Activated CD4-positive, alpha-beta T cell treated with anti-CD3 and anti-CD28 coated beads for 36 hours (primary cell): ENCODE data around the gene TMEM94. TPM values are rescaled to one million over a fixed set of nuclear protein-coding genes. Genes with fewer than 3 reads are reported as not detected.

ENCODE experiments used
- ATAC-seq: fragments of 200-7000 bp; cut with Tn5 transposase; one replicate; pipeline ENCODE4 v1.10.0; 2021; ENCODE audit warnings: mild to moderate bottlenecking, moderate library complexity
- CTCF ChIA-PET: fragments of 350-600 bp; sonication (Branson Sonifier 250); formaldehyde crosslinking; loops from one replicate; lab custom pipeline; 2021; ENCODE audit warnings: antibody characterized with exemption; lab: Charles Lee
- POLR2A ChIA-PET: fragments of 350-600 bp; sonication (Branson Sonifier 250); formaldehyde crosslinking; loops from one replicate; lab custom pipeline; 2021; ENCODE audit warnings: antibody characterized with exemption, inconsistent platforms; lab: Charles Lee
- DNase-seq: peaks from one replicate; pipeline ENCODE4 v3.0.0-alpha.2; 2020
- H3K27ac Mint-ChIP-seq: one replicate; pipeline ENCODE4 v1.8.0; 2021; ENCODE audit warnings: mixed read lengths
- H3K27me3 Mint-ChIP-seq: one replicate; pipeline ENCODE4 v1.8.0; 2021; ENCODE audit warnings: mixed read lengths
- H3K36me3 Mint-ChIP-seq: one replicate; pipeline ENCODE4 v1.8.0; 2021; ENCODE audit warnings: low read depth, mixed read lengths
- H3K4me1 Mint-ChIP-seq: one replicate; pipeline ENCODE4 v1.8.0; 2021; ENCODE audit warnings: mixed read lengths
- H3K4me3 Mint-ChIP-seq: one replicate; pipeline ENCODE4 v1.8.0; 2021; ENCODE audit warnings: mild to moderate bottlenecking, moderate library complexity, mixed read lengths
- H3K9me3 Mint-ChIP-seq: one replicate; pipeline ENCODE4 v1.8.0; 2021; ENCODE audit warnings: low read depth, mixed read lengths
- intact Hi-C, 2 experiments: fragments of 100-400 bp; cut with DNase I in 1 of 2; cut with micrococcal nuclease in 1 of 2; formaldehyde crosslinking; loops; one replicate each; pipeline versions ENCODE4 v1.14.2 to v1.15.1; 2022 to 2024; cut with DNase I, micrococcal nuclease
- total RNA-seq, 2 experiments: library from RNA; stranded (reverse); gene quantifications; one replicate each; pipeline ENCODE4 v1.2.3, GENCODE V29; 2021

Gene TMEM94
- total RNA-seq, 2 experiments from 2014 or later: 51.4 to 62.5 TPM

- no peak for ATAC-seq
- Mint-ChIP-seq H3K4me1 (peaks cover 9% of the 10 kb centered on the region), H3K4me3 (no peak overlapping the region), H3K27me3 (no peaks in the 10 kb centered on the region), H3K36me3 (no peaks in the 10 kb centered on the region), H3K27ac (no peak overlapping the region), H3K9me3 (no peaks in the 10 kb centered on the region)
- CTCF ChIA-PET: interaction anchor here (0.6 to 1.3 kb wide), 2 partner anchors 36 to 667 kb away, joined by 3 to 4 read pairs; no protein-coding TSS in a partner anchor
- POLR2A ChIA-PET: no interaction called here
- intact Hi-C loops: loop anchor here in 1 of 2 experiments (5.0 kb wide), 1 partner anchor 36 kb away; no protein-coding TSS in a partner anchor
- DNase-seq: no peak
These were observed 7.2 kb downstream of the TMEM94 start for GRCh38 chr17:75463603-75464002.

- Mint-ChIP-seq H3K4me3 (no peak overlapping the region), H3K27me3 (no peaks in the 10 kb centered on the region), H3K36me3 (no peaks in the 10 kb centered on the region), H3K9me3 (no peaks in the 10 kb centered on the region), H3K4me1 (peaks cover 2% of the 10 kb centered on the region), H3K27ac (no peak overlapping the region)
- no peak for ATAC-seq
- CTCF ChIA-PET: interaction anchor here (0.8 kb wide), 1 partner anchor 9 kb away, joined by 3 read pairs; the partner anchor contains the start of gene TMEM94
- no peak for DNase-seq
- intact Hi-C loops: no loop called here
- POLR2A ChIA-PET: no interaction called here
These were observed 8.6 kb downstream of the TMEM94 start for GRCh38 chr17:75465039-75465438.

GRCh38 chr17:75468291-75468754 is 11.9 kb downstream of the TMEM94 start:
- ATAC-seq (no peak), DNase-seq (no peak)
- no peak overlapping the region for H3K27ac Mint-ChIP-seq
- intact Hi-C loops: no loop called here
- H3K9me3 Mint-ChIP-seq: no peaks in the 10 kb centered on the region
- no peak overlapping the region for H3K4me3 Mint-ChIP-seq
- POLR2A ChIA-PET: no interaction called here
- peaks cover 15% of the 10 kb centered on the region for H3K36me3 Mint-ChIP-seq
- no peaks in the 10 kb centered on the region for H3K4me1 Mint-ChIP-seq
- H3K27me3 Mint-ChIP-seq: no peaks in the 10 kb centered on the region
- CTCF ChIA-PET: interaction anchor here (0.8 kb wide), 1 partner anchor 67 kb away, joined by 4 read pairs; no protein-coding TSS in a partner anchor

GRCh38 chr17:75468779-75469373 is 12.4 kb downstream of the TMEM94 start:
- POLR2A ChIA-PET: no interaction called here
- H3K36me3 Mint-ChIP-seq: peaks cover 15% of the 10 kb centered on the region
- intact Hi-C loops: no loop called here

GRCh38 chr17:75471207-75471606 is 14.8 kb downstream of the TMEM94 start:
- H3K36me3 Mint-ChIP-seq: peaks cover 15% of the 10 kb centered on the region
- intact Hi-C loops: no loop called here
- no peaks in the 10 kb centered on the region for H3K4me1 Mint-ChIP-seq
- H3K9me3 Mint-ChIP-seq: no peaks in the 10 kb centered on the region
- DNase-seq (no peak), ATAC-seq (no peak)
- POLR2A ChIA-PET: no interaction called here
- H3K4me3 Mint-ChIP-seq: no peak overlapping the region
- CTCF ChIA-PET: no interaction called here
- no peak overlapping the region for H3K27ac Mint-ChIP-seq
- no peaks in the 10 kb centered on the region for H3K27me3 Mint-ChIP-seq

More at GRCh38 chr17:75468779-75469373, 12.4 kb downstream of the TMEM94 start:
- Mint-ChIP-seq H3K4me3 (no peak overlapping the region), H3K27ac (no peak overlapping the region), H3K4me1 (no peaks in the 10 kb centered on the region), H3K9me3 (no peaks in the 10 kb centered on the region), H3K27me3 (no peaks in the 10 kb centered on the region)
- DNase-seq: no peak
- no peak for ATAC-seq
- CTCF ChIA-PET: interaction anchor here (1.2 kb wide), 1 partner anchor 12 kb away, joined by 3 read pairs; the partner anchor contains the start of gene TMEM94

GRCh38 chr17:75472119-75472518 is 15.7 kb downstream of the TMEM94 start:
- Mint-ChIP-seq H3K27ac (no peak overlapping the region), H3K4me1 (no peaks in the 10 kb centered on the region), H3K36me3 (peaks cover 15% of the 10 kb centered on the region), H3K9me3 (no peaks in the 10 kb centered on the region), H3K27me3 (no peaks in the 10 kb centered on the region), H3K4me3 (no peak overlapping the region)
- ATAC-seq (no peak), DNase-seq (no peak)
- ChIA-PET POLR2A (no interaction called here), CTCF (no interaction called here)
- intact Hi-C loops: no loop called here

GRCh38 chr17:75473246-75473645 is 16.8 kb downstream of the TMEM94 start:
- Mint-ChIP-seq H3K36me3 (peaks cover 15% of the 10 kb centered on the region), H3K27ac (no peak overlapping the region), H3K4me3 (no peak overlapping the region), H3K4me1 (no peaks in the 10 kb centered on the region), H3K9me3 (no peaks in the 10 kb centered on the region), H3K27me3 (no peaks in the 10 kb centered on the region)
- ChIA-PET CTCF (interaction anchor here (0.7 to 1.6 kb wide), 2 partner anchors 10 to 160 kb away, joined by 3 to 4 read pairs; no protein-coding TSS in a partner anchor), POLR2A (interaction anchor here (0.6 kb wide), 1 partner anchor 16 kb away, joined by 3 read pairs; no protein-coding TSS in a partner anchor)
- ATAC-seq (no peak), DNase-seq (no peak)
- intact Hi-C loops: no loop called here

- ATAC-seq (no peak), DNase-seq (no peak)
- ChIA-PET POLR2A (interaction anchor here (0.6 to 0.7 kb wide), 2 partner anchors 47 to 716 kb away, joined by 3 to 5 read pairs; no protein-coding TSS in a partner anchor), CTCF (interaction anchor here (0.6 kb wide), 1 partner anchor 19 kb away, joined by 4 read pairs; no protein-coding TSS in a partner anchor)
- peaks cover 15% of the 10 kb centered on the region for H3K36me3 Mint-ChIP-seq
- H3K9me3 Mint-ChIP-seq: no peaks in the 10 kb centered on the region
- intact Hi-C loops: loop anchor here in 1 of 2 experiments (5.0 kb wide), 1 partner anchor 37 kb away; no protein-coding TSS in a partner anchor
- no peak overlapping the region for H3K4me3 Mint-ChIP-seq
- no peaks in the 10 kb centered on the region for H3K27me3 Mint-ChIP-seq
- no peak overlapping the region for H3K27ac Mint-ChIP-seq
- no peaks in the 10 kb centered on the region for H3K4me1 Mint-ChIP-seq
These were observed 18.3 kb downstream of the TMEM94 start for GRCh38 chr17:75474736-75475135.

- Mint-ChIP-seq H3K9me3 (no peaks in the 10 kb centered on the region), H3K4me1 (no peaks in the 10 kb centered on the region), H3K27ac (no peak overlapping the region), H3K27me3 (no peaks in the 10 kb centered on the region), H3K36me3 (peaks cover 15% of the 10 kb centered on the region), H3K4me3 (no peak overlapping the region)
- intact Hi-C loops: loop anchor here in 1 of 2 experiments (5.0 kb wide), 1 partner anchor 38 kb away; no protein-coding TSS in a partner anchor
- CTCF ChIA-PET: interaction anchor here (0.6 kb wide), 1 partner anchor 19 kb away, joined by 4 read pairs; no protein-coding TSS in a partner anchor
- DNase-seq: no peak
- POLR2A ChIA-PET: no interaction called here
- no peak for ATAC-seq
These were observed 18.9 kb downstream of the TMEM94 start for GRCh38 chr17:75475144-75475835.

GRCh38 chr17:75475851-75476250 is 19.4 kb downstream of the TMEM94 start:
- ATAC-seq: no peak
- POLR2A ChIA-PET: no interaction called here
- H3K36me3 Mint-ChIP-seq: peaks cover 15% of the 10 kb centered on the region
- no peaks in the 10 kb centered on the region for H3K4me1 Mint-ChIP-seq
- intact Hi-C loops: loop anchor here in 1 of 2 experiments (5.0 kb wide), 1 partner anchor 39 kb away; no protein-coding TSS in a partner anchor
- no peak overlapping the region for H3K27ac Mint-ChIP-seq
- CTCF ChIA-PET: no interaction called here
- no peaks in the 10 kb centered on the region for H3K9me3 Mint-ChIP-seq
- H3K27me3 Mint-ChIP-seq: no peaks in the 10 kb centered on the region
- H3K4me3 Mint-ChIP-seq: no peak overlapping the region
- no peak for DNase-seq

- no peak overlapping the region for H3K27ac Mint-ChIP-seq
- CTCF ChIA-PET: no interaction called here
- no peak overlapping the region for H3K4me3 Mint-ChIP-seq
- POLR2A ChIA-PET: no interaction called here
- peaks cover 15% of the 10 kb centered on the region for H3K36me3 Mint-ChIP-seq
- no peak for DNase-seq
- no peaks in the 10 kb centered on the region for H3K4me1 Mint-ChIP-seq
- no peaks in the 10 kb centered on the region for H3K9me3 Mint-ChIP-seq
- intact Hi-C loops: loop anchor here in 1 of 2 experiments (5.0 kb wide), 1 partner anchor 39 kb away; no protein-coding TSS in a partner anchor
- no peaks in the 10 kb centered on the region for H3K27me3 Mint-ChIP-seq
- no peak for ATAC-seq
These were observed 19.8 kb downstream of the TMEM94 start for GRCh38 chr17:75476271-75476671.
